VCaP (cell line): Measurements from ENCODE around the gene MAPK11.
A peak's percentile ranks its signal among the peaks of the same experiment; 100 is the strongest.

Experiments used
- H3K27ac ChIP-seq: fragments of 450-650 bp; 2 replicates; pipeline ENCODE4 v1.5.1; 2017
- CTCF ChIP-seq: fragments of 450-650 bp; conservative IDR thresholded peaks from 2 replicates; pipeline ENCODE4 v1.5.1; 2017; ENCODE audit warnings: mild to moderate bottlenecking, moderate library complexity

The MAPK11 gene

GRCh38 chr22:50302564-50302963, 32.4 kb upstream of the MAPK11 start:
- H3K27ac ChIP-seq: peak overlapping the region; percentile 90

GRCh38 chr22:50302041-50302541, 31.9 kb upstream of the MAPK11 start:
- peak overlapping the region; percentile 90; the same call in 1 of the 2 replicates for H3K27ac ChIP-seq
- no peak for TF ChIP-seq CTCF

More at GRCh38 chr22:50302564-50302963, 32.4 kb upstream of the MAPK11 start:
- no peak for TF ChIP-seq CTCF

GRCh38 chr22:50301581-50301991, 31.4 kb upstream of the MAPK11 start:
- TF ChIP-seq CTCF: no peak
- 0 out of 2 replicates have a peak overlapping the region, but pooled peaks have one; percentile 90 for H3K27ac ChIP-seq

GRCh38 chr22:50300620-50301257, 30.6 kb upstream of the MAPK11 start:
- no peak for TF ChIP-seq CTCF
- H3K27ac ChIP-seq: no peak overlapping the region

GRCh38 chr22:50299785-50300619, 29.8 kb upstream of the MAPK11 start:
- no peak overlapping the region for H3K27ac ChIP-seq
- no peak for TF ChIP-seq CTCF

- no peak for TF ChIP-seq CTCF
- no peak overlapping the region for H3K27ac ChIP-seq
Measured at GRCh38 chr22:50298937-50299784, 29.0 kb upstream of the MAPK11 start.

GRCh38 chr22:50298266-50298637, 28.1 kb upstream of the MAPK11 start:
- no peak overlapping the region for H3K27ac ChIP-seq
- TF ChIP-seq CTCF: no peak
